KBM-7 (cell line): Measurements from ENCODE around the gene PTGR3.

Experiments used
- DNase-seq: peaks from one replicate; pipeline ENCODE4 v3.0.0-alpha.2; 2015
- in situ Hi-C: fragments of 300-500 bp; cut with MboI; formaldehyde crosslinking; loops from 2 replicates; pipeline ENCODE4 v1.14.3; 2020; ENCODE audit warnings: low sequenced_read_pairs, low pct_unique_long_range_greater_than_20kb, mixed read lengths

The PTGR3 gene, protein sequence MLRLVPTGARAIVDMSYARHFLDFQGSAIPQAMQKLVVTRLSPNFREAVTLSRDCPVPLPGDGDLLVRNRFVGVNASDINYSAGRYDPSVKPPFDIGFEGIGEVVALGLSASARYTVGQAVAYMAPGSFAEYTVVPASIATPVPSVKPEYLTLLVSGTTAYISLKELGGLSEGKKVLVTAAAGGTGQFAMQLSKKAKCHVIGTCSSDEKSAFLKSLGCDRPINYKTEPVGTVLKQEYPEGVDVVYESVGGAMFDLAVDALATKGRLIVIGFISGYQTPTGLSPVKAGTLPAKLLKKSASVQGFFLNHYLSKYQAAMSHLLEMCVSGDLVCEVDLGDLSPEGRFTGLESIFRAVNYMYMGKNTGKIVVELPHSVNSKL

DNA sequence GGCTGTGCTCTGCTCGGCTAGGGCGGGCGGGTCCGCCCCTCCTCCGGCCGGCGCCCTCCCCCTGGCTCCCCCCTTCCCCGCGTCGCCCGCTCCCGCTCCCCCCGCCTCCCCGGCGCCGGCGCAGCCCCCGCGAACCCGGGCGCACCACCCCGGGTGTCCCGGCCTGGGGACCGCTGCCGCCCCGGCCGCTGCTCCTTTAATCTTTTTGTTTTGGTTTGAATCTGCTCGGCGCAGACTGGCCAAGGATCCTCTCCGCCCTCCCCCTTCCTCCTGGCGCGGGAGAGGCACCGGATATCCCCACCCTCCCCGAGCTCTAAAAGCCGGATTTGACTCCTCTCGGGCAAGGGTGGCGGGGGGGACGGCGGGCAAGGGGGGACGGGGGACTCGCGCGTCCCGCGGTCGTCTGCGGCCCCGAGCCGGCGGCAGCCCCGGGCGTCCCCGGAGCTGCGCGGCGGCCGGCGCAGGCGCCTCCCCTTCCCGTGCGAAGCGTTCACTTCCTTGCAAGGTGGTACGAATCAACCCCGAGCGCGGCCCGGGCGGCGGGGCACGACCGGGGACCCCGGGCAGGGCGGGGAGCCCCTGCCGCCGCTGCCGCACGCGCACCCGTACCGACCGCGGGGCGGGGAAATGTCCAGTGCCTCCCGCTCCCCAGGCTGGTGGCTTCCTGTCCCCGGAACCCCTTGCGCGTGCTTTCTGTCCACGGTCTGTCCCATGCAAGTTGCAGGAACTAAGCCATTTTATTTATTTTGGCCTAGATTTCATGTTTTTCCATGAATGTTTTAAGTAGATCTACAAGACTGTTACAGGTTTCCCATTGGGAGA is at the start of gene PTGR3:
Gene PTGR3, minus strand, starts transcription at position 11 of the 822 bp plus-strand sequence. CDS start 81 bp downstream, outside the sequence.
- in situ Hi-C loops, result no loop called here
- DNase-seq, result peak; percentile 86

DNA sequence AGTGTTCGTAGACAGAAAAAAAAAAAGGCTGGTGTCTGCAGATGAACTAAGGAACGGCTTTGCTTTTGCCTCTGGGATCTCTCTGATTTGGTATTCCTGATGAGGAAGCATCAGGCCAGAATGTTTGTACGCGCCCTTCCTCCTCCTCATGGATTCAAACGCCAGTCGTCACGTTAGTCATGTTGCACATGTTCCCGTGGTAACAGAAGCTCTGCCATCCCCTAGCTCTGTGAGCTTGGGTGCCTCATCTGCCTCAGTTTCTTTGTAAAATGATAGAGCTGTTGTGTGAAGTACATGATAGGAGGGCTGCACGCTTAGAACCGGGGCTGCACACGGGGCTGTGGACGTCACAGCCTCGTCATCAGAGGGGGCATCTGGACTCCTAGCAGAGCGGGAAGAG is 48.7 kb upstream of the PTGR3 start:
- in situ Hi-C loops, result no loop called here
- no peak for DNase-seq

DNA sequence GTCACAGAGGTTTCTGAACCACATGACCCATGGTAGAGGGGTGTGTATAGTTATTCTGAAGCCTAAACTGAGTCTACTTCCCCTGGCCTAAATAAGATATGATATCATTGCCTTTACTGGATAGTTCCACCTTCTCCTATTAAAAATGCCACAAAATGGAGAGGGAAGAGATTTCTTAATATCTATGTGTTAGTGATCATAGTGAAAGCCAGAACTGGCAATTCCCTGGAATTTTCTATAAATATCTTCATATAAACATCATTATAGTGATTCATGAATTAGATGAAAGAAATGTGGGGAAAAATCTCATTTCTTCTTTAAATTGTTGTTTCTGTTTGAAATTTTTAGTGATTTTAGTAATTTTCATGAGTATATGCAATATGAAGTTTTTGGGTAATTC is 47.4 kb upstream of the PTGR3 start:
- DNase-seq, result no peak
- in situ Hi-C loops, result no loop called here

DNA sequence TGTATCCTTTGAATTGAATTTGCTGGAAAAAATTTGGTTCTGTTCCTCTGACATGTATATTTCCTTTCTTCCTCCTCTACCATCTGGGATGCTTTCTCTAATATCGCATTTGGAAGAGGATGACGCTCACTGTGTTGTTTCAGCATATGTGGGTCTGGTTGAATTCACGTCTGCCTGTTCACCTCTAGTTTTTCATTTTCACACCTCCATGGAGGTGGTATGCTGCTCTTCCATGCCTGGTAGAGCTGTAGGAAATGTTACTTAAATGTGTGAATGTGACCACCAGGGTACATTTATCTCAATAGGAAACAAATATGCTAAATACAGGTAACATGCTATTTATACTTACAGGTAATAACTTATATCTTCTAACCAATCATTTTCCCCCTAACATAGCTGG is 46.2 kb upstream of the PTGR3 start:
- in situ Hi-C loops, result no loop called here
- DNase-seq, result no peak

DNA sequence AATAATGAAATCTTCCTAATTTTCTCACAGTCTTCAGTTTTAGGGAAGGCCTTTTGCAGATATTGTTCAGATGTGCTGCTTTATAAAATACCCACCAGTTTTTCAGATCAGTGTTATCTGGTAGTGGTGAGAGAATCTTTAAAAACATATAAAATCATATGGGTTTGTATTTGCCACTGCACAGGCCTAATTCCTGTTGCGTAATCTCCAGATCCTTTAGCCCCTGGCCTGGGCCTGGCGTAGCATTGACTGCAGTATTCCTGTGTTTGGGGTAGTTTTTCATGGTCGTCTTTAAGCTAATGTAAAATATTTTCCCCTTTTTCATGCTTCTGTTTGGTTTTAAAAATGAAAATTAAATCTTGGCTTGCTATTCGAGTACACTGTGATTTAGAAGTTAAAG is 44.8 kb upstream of the PTGR3 start:
- in situ Hi-C loops, result no loop called here
- DNase-seq, result no peak

DNA sequence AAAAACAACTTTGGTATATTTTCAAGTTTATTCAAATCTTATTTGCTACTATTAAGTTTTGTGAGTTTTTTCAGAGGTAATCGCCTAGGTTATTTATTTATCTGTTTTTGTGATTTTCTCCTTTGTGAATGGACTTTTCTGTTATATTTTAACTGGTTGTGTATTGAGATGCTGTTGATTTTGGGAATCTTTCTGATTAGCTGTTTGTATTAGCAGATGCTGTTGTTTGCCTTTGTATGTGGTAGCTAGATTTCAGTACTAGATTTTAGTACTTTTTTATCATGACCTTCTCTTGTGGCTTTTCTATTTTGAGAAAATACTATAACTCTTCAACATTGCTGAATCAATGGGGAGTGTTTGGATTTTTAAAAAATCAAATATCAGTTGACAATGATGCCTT is 44.1 kb upstream of the PTGR3 start:
- in situ Hi-C loops, result no loop called here
- DNase-seq, result no peak

DNA sequence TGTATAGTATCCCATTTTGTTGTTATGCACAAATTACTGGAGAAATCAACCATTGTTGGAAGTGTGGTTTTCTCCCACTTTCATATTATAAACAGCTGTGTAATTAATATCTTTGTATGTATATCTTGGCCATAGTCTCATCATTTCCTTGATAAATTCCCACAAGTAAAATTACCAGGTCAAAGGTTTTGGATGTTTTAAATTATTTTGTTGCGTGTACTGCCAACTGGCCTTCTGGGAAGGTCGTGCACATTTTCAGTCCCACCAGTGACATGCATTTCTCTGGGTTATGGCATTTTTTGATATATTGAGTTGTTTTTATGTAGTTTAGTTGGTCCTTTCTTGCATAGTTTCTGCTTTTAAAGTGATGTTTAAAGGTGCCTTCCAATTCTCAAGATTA is 43.2 kb upstream of the PTGR3 start:
- no peak for DNase-seq
- in situ Hi-C loops, result no loop called here

DNA sequence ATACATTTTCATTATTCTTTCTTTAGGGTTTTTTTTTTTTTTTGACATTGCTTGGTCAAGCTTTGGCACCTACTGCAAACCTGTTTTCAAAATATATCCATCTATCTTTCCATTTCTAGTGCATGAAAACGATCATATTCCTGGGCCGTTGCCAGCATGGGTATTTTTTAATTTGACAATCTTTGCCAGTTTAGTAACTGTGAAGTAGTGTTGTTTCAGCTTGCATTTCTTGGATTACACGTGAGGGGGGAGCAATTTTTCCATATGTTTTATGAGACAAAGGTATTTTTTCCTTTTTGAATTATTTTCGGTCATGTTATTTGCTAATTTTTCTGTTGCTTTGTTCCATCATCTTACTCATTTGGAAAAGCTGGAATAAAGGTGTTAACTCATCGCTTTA is 42.5 kb upstream of the PTGR3 start:
- no peak for DNase-seq
- in situ Hi-C loops, result no loop called here

DNA sequence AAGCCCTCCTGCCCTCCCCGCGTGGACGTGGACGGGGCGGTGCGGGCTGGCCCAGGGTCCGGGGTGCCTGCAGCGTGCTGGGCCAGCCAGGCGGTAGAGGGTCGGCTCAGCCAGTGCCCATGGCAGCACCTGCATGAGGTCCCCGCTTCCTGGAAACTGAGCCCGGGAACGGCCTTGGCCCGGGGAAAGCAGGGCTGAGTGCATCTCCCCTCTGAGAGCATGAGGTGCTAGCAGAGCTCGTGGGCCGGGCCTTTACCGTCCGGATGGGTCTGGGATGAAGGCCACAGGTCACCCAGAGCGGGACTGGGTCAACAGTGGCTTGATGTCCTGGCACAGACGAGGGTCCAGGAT is 41.5 kb upstream of the PTGR3 start:
- DNase-seq, result no peak
- in situ Hi-C loops, result no loop called here

DNA sequence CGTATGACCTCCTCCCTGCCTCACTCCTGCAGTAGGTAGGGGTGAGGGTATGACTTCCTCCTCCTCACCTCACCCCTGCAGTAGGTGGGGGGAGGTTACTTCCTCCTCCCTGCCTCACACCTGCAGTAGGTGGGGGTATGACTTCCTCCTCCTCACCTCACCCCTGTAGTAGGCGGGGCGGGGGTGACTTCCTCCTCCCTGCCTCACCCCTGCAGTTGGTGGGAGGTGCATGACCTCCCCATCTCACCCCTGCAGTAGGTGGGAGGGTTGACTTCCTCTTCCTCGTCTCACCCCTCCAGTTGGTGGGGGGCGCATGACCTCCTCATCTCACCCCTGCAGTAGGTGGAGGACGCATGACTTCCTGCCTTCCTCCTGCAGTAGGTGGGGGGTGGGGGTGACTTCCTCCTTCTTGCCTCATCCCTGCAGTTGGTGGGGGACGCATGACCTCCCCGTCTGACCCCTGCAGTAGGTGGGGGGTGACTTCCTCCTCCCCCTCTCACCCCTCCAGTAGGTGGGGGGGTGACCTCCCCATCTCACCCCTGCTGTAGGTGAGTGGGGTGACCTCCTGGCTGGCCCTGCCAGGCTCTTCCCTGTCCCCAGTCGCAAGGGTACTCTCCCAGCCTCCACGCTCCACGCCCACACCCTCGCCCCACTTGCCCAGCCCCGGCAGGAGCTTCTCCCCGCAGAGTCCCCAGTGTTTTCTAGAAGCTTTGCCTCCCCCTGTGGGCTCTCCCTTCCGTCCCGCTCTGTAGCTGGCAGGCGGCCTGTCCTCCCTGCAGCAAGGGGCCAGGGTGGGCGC is 40.9 kb upstream of the PTGR3 start:
- in situ Hi-C loops, result no loop called here
- peak; percentile 82 for DNase-seq

DNA sequence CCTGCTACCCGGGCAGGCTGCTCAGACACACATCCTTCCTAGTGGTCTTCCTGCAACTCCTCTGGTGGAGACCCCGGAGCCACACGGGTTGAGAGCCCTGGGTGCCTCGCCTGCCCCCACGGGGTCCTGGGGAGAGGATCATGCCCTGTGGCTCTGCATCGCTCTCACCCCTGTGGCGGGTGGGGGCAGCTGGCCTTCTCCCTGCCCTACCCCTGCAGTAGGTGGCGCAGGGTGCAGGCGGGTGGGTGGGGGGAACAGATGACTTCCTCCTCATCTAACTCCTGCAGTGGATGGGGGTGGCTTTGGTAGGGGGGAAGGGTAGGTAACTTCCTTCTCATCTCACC is 40.2 kb upstream of the PTGR3 start:
- in situ Hi-C loops, result no loop called here
- no peak for DNase-seq

DNA sequence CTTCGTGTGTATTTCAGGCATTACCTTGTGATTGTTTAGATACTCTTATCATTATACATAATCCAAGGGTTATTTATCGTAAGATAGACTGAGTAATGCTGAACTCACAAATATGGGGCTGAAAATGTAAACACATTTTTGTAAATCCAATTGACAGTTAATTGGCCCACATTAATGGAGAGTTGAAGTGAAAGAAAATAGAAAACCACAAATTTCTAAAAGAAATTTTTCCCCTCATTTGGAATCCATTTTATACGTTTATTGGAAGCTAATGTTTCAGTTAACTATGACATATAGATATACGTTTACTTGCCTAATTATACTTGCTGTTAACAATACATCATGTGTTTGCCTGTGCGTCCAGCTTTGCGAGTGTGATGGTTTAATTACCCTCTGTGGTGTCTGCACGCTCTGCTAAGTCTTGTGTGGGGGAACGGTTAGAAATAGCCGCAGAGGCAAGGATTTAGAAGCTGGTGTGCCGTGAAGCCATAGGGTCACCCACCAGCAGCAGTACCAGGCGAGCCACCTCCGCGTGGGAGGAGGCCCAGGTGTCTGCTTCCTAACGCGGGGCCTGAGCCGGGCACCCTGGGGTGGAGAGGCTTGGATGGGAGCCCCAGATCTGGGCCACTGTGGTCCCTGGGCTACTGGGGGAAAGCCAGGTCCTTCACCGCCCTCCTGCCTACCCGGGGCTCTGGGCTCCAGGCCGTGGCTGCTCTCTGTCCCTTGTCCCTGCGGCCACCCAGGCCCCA is 39.7 kb upstream of the PTGR3 start:
- in situ Hi-C loops, result no loop called here
- peak; percentile 73 for DNase-seq

DNA sequence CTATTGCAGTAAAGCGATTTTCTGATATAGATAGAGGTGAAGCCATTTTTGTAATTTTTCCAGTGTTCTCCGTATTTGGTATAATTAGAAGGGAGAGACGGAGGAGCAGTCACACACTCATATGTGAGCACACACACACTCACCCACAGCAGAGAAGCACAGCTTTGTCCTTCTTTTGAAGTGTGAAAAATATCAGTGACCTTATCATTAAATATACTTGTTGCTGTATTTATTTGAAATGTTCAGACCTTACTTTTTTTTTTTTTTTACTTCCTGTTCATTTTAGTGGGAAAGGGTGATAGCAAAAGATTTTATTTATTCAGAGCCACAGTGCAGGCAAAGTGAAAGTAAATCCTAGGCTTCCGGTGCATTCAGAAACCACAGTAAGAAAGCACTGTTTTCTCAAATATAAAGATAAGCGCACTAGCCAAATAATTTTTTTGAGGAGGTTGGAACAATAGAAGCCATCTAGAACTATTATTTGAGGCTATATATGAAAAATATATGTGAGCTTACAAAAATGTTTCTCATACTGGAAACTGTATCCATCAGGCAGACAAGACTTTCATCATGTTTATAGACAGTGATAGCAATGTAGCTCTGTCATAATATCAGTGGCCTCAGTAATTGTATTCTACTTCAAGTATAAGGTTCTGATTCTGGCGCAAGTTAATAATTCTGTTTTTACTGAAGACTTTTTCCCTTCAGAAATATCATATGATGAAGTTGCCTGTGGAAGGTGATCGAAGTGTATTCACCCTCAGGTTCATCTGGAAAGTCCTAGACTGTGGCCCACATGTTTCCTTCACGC is 38.9 kb upstream of the PTGR3 start:
- in situ Hi-C loops, result no loop called here
- DNase-seq, result peak; percentile 74

DNA sequence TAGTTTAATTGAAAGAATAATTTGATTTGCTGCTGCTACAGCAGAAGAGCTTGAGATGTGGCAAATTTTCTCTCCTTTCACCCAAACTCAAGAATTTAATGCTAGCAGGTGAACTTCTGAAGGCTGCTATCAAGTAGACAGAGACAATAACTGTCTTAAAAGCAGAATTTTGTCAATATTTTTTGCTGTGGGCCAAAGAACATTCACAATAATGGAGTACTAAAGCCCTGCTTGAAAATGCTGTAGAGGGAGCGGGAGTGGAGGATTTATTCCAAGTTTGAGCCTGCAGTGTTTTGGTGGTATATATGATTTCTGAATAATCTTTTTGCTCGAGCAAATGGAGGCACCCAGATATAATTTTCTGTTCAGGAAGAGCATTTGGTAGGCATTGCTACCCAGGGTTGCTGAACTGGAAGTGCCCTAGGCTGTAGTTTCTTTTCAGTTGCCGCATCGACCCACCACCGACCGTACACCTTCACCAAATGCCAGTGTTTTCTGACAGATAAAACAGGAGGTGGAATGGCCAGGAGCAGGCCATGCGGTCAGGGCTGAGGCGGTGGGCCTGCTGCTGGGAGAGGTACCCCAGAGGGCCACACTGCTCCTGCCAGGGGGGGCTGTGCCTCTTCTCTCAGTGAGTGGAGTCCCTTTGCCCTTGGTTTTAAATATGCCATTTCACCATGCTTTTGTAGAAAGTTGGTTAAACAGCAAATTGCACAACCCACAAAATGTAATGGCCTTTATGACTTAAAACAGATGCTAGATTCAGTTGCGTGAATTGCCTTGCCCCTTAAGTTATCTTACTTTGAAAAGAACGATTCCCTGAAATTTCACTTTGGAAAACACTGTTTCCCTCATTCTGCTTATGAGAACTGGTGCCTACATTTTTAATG is 38.0 kb upstream of the PTGR3 start:
- in situ Hi-C loops, result no loop called here
- DNase-seq, result peak; percentile 14

DNA sequence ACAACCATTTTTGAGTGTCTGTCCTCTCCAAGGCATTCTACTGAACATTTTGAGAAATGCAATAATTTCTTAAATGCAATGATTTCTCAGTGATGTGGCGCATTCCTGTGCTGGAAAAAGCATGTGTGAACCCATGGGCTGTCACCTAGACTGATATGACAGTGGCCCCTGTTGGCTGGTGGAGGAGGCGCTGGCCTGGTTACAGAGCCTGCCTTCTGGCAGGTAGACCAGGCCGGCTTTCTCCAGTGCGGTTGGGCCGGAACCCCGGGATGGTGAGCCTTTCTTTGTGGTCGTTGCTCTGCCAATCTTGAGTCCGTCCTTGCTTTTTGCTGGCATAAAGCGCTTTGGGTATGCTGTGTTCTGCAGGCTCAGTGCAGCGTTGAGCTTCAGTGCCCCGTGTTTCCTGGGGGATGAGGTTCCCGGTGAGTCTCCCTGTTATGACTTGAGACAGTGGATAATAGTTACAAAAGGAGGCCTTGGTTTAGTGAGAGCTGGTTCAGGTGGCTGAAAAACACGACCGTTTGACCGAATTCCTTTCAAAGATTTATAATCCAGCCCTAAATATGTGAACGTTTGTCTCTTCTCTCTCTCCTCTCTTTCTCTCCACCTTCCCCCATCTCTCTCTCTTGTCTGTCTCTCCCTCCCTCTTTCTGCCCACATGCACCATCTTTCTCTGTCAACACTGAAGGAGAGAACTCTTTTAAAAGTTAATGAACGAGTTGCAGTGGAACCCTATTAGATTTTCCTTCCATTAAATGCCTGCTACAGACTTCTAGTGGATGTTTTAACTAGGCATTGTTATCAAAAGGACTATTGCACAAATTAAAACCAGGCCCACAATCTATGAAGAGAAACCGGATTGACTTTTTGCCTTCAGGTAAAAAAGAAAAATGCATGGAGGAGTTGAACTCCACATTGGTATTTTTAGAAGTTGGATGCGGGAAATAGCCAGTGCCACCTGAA is 35.7 kb upstream of the PTGR3 start:
- in situ Hi-C loops, result no loop called here
- DNase-seq, result no peak

DNA sequence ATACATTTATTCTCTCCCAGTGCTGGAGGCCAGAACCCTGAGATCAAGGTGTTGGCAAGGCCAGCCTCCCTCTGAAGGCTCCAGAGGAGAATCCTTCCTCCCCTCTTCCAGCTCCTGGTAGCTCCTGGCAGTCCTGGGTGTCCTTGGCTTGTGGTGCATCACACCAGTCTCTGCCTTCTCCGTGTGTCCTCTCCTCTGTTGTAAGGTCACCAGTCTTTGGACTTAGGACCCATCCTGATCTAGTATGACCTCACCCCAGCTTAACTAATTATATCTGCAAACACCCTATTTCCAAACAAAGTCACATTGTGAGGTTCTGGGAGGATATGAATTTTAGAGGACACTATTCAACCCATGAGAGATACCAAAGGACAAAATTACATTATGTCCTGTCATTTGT is 32.8 kb upstream of the PTGR3 start:
- no peak for DNase-seq
- in situ Hi-C loops, result no loop called here

DNA sequence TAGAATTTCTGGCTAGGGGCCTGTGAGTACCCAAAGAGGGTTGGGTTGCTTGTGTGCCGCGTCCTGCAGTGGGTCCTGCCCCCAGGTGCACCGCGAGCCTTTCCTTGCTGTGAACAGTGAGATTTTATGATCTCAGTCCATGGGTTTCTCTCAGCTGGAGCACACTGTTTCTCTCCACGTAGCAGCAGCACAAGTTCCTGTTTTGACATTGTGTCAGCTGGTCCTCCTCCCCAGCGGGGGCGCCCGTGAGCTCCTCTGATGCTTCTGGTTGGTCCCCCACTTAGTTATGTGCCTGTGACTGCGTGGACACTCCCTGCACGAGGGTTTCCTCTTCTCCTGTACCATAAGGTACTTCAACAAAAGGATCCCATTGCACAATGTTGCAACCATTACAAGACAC is 31.5 kb upstream of the PTGR3 start:
- DNase-seq, result peak; percentile 52
- in situ Hi-C loops, result no loop called here
